Thoracic aorta (tissue), 2 donors: Measurements from ENCODE around the gene NLRP14. TPM values are rescaled to one million over a fixed set of nuclear protein-coding genes. Genes with fewer than 3 reads are reported as not detected.

ENCODE experiments used
- ATAC-seq: fragments of 150-250 bp; one replicate; pipeline ENCODE4 v1.8.0; 2017; ENCODE audit warnings: low read depth; ENCODE audit not compliant: insufficient number of reproducible peaks, low FRiP score
- DNase-seq: peaks from one replicate; pipeline ENCODE4 v3.0.0-alpha.2; 2020; ENCODE audit warnings: low spot score
- H3K27ac ChIP-seq, 2 donors: fragments of 200-600 bp; sonication (generic); 1 replicate in 1 of 2; 2 replicates in 1 of 2; pipeline ENCODE4 v1.5.1; 2016; ENCODE audit warnings: mild to moderate bottlenecking in 2 of 2, moderate library complexity in 2 of 2
- H3K27me3 ChIP-seq: fragments of 200-600 bp; sonication (generic); replicated peaks from 2 replicates; pipeline ENCODE4 v1.6.0; 2016; ENCODE audit warnings: mild to moderate bottlenecking; ENCODE audit not compliant: insufficient read depth
- H3K36me3 ChIP-seq: fragments of 200-600 bp; sonication (generic); one replicate; pipeline ENCODE4 v1.5.1; 2016
- H3K4me1 ChIP-seq, 2 donors: fragments of 200-600 bp; sonication (generic); 1 replicate in 1 of 2; 2 replicates in 1 of 2; pipeline versions ENCODE4 v1.5.1 to v1.6.0; 2016; ENCODE audit warnings: low read depth in 2 of 2, mild to moderate bottlenecking in 1 of 2; ENCODE audit not compliant: control insufficient read depth in 1 of 2
- H3K4me3 ChIP-seq: fragments of 200-600 bp; sonication (generic); 2 replicates; pipeline ENCODE4 v1.5.1; 2016; ENCODE audit warnings: mild to moderate bottlenecking
- H3K9me3 ChIP-seq: fragments of 200-600 bp; sonication (generic); 2 replicates; pipeline ENCODE4 v1.5.1; 2016
- total RNA-seq, 2 donors: library from RNA; depleted of rRNA; stranded (reverse); fragments of >200 nt; gene quantifications; one replicate each; pipeline versions ENCODE4 v1.1.0 to v1.2.3, GENCODE V29; 2016
- TF ChIP-seq, protein P1 (sequence below): fragments of 200-600 bp; sonication (generic); IDR thresholded peaks from one replicate; pipeline ENCODE4 v1.5.1; 2019; ENCODE audit warnings: antibody characterized with exemption

Gene NLRP14
- total RNA-seq, 2 donors from 2014 or later = not detected

DNA sequence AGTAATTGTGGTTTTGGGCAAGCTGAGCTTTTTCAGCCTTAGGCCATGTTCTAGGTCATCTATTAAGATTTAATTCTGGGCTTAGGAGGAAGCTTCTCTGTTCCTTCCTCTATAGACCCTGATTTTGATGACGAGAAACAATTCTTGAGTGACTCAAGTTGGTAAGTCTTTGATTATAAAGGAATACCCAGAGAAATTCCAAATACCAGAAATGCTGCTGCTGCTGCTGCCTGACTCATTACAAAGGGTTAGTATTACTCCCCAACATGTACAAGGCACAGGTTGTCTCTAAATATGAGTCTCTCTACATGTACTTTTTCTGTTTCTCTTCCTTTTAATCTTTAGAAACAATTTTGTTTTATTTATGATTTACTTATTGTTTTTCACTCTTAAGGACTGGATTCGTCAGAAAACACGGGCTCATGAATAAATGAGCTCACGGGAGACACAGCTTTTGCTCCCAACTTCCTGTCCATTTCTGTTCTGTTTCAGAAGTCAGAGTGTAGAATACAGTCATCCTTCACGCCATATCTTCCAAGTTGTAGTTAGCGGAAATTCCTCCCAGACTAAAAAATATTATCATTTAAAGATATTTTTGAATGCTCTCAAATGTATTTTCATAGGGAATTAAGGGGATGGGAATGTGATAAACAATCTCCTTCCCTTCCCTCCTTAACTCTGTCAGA lies 36.7 kb downstream of the NLRP14 start:
- Histone ChIP-seq H3K27me3 (no peaks in the 10 kb centered on the region), H3K4me3 (no peak overlapping the region), H3K4me1 (no peaks in the 10 kb centered on the region), H3K9me3 (no peaks in the 10 kb centered on the region), H3K27ac (no peak overlapping the region), H3K36me3 (no peaks in the 10 kb centered on the region)
- TF ChIP-seq, protein P1, sequence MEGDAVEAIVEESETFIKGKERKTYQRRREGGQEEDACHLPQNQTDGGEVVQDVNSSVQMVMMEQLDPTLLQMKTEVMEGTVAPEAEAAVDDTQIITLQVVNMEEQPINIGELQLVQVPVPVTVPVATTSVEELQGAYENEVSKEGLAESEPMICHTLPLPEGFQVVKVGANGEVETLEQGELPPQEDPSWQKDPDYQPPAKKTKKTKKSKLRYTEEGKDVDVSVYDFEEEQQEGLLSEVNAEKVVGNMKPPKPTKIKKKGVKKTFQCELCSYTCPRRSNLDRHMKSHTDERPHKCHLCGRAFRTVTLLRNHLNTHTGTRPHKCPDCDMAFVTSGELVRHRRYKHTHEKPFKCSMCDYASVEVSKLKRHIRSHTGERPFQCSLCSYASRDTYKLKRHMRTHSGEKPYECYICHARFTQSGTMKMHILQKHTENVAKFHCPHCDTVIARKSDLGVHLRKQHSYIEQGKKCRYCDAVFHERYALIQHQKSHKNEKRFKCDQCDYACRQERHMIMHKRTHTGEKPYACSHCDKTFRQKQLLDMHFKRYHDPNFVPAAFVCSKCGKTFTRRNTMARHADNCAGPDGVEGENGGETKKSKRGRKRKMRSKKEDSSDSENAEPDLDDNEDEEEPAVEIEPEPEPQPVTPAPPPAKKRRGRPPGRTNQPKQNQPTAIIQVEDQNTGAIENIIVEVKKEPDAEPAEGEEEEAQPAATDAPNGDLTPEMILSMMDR = no peak
- no peak for DNase-seq
- no peak for ATAC-seq

DNA sequence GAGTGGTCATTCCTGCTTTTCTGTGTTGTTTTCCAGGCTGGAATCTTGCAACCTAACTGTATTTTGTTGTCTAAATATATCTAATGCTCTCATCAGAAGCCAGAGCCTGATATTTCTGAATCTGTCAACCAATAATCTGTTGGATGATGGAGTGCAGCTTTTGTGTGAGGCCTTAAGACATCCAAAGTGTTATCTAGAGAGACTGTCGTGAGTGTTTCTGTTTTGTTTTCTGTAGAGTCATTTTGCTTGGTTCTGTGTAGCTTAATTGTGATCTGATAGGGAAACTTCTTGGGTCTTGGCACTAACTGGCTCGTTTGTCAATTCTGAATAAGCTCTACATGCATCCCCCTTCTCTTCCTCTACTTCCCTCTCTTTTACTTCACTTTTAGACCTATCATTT lies 37.4 kb downstream of the NLRP14 start:
- no peak for DNase-seq
- TF ChIP-seq, protein P1 = no peak
- Histone ChIP-seq H3K36me3 (no peaks in the 10 kb centered on the region), H3K4me1 (no peaks in the 10 kb centered on the region), H3K9me3 (no peaks in the 10 kb centered on the region), H3K27ac (no peak overlapping the region), H3K27me3 (no peaks in the 10 kb centered on the region), H3K4me3 (no peak overlapping the region)
- ATAC-seq = no peak

- Histone ChIP-seq H3K27me3 (no peaks in the 10 kb centered on the region), H3K4me3 (no peak overlapping the region), H3K36me3 (no peaks in the 10 kb centered on the region), H3K9me3 (no peaks in the 10 kb centered on the region), H3K27ac (no peak overlapping the region), H3K4me1 (no peaks in the 10 kb centered on the region)
- TF ChIP-seq, protein P1 = no peak
- DNase-seq (no peak), ATAC-seq (no peak)
These were observed 40.6 kb downstream of the NLRP14 start for GRCh38 chr11:7060868-7061267.

DNA sequence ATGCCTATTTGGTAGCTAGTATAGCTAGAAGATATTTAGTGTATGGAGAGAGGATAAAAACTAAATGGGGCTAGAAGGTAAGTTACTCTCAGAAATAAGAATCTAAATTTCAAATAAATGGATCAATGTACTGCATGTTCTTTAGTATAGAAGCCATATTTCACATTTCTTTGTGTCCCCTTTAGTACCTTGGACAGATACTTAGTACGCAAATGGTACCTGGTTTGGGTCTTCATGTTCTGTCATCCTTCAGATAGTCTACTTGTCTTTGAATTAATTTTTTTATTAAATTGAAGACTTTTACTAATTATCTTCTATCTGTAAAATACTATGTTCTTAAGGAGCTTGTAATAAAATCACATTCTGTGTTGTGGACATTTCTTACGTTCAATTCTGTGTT lies 42.3 kb downstream of the NLRP14 start:
- Histone ChIP-seq H3K9me3 (no peaks in the 10 kb centered on the region), H3K27ac (no peak overlapping the region), H3K36me3 (no peaks in the 10 kb centered on the region), H3K4me1 (no peaks in the 10 kb centered on the region), H3K4me3 (no peak overlapping the region), H3K27me3 (no peaks in the 10 kb centered on the region)
- TF ChIP-seq, protein P1 = no peak
- DNase-seq = no peak
- ATAC-seq = no peak

- Histone ChIP-seq H3K4me1 (no peaks in the 10 kb centered on the region), H3K4me3 (no peak overlapping the region), H3K9me3 (no peaks in the 10 kb centered on the region), H3K27ac (no peak overlapping the region), H3K36me3 (no peaks in the 10 kb centered on the region), H3K27me3 (no peaks in the 10 kb centered on the region)
- DNase-seq (no peak), ATAC-seq (no peak)
- TF ChIP-seq, protein P1 = no peak
These were observed 52.2 kb downstream of the NLRP14 start for GRCh38 chr11:7072401-7073028.
